H1 (cell line): ENCODE results near the gene OR10H1.

Experiments used
- ATF3 ChIP-seq: IDR thresholded peaks from 2 replicates; pipeline ENCODE4 v1.6.1; 2011; ENCODE audit warnings: low read depth, mild to moderate bottlenecking, low read length; ENCODE audit not compliant: insufficient read depth
- BCL11A ChIP-seq, 2 experiments: IDR thresholded peaks; one replicate each; pipeline ENCODE4 v1.6.1; 2011; ENCODE audit warnings: low read depth in 2 of 2, low read length in 2 of 2, mild to moderate bottlenecking in 2 of 2
- POLR2AphosphoS5 ChIP-seq: IDR thresholded peaks from 2 replicates; pipeline ENCODE4 v1.6.1; 2011; ENCODE audit warnings: low read depth, low read length
- RFX5 ChIP-seq: IDR thresholded peaks from 2 replicates; pipeline ENCODE4 v1.6.1; 2011; ENCODE audit warnings: low read depth, low read length, improper control_type of control experiment, borderline replicate concordance
- SRF ChIP-seq: IDR thresholded peaks from 2 replicates; pipeline ENCODE4 v1.6.1; 2011; ENCODE audit warnings: mild to moderate bottlenecking, low read depth, low read length, moderate library complexity
- TF ChIP-seq, protein P1 (sequence below), 3 experiments: IDR thresholded peaks; 1 replicate in 2 of 3; 2 replicates in 1 of 3; pipeline versions ENCODE4 v1.5.1 to v1.6.1; 2011; ENCODE audit warnings: low read length in 3 of 3, mild to moderate bottlenecking in 3 of 3, inconsistent platforms in 2 of 3, low read depth in 1 of 3, moderate library complexity in 1 of 3; ENCODE audit not compliant: insufficient read depth in 1 of 3; ENCODE audit errors: control extremely low read depth in 1 of 3

DNA sequence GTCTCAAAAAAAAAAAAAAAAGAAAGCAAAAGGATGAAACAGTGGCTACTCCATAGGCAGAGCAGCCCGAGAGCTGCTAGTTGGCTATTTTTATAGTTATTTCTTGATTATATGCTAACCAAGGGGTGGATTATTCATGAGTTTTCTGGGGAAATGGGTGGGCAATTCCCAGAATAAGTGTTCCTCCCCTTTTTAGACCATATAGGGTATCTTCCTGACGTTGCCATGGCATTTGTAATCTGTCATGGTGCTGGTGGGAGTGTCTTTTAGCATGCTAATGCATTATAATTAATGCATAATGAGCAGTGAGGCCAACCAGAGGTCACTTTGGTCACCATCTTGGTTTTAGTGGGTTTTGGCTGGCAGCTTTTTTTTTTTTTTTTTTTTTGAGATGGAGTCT lies 25.4 kb upstream of the OR10H1 start:
- TF ChIP-seq RFX5 (no peak), ATF3 (no peak), POLR2AphosphoS5 (no peak), SRF (no peak), BCL11A (IDR thresholded peaks at IDR 0.05; ENCODE audit: low read depth in 2 of 2, low read length in 2 of 2) (no peak)
- TF ChIP-seq, protein P1, sequence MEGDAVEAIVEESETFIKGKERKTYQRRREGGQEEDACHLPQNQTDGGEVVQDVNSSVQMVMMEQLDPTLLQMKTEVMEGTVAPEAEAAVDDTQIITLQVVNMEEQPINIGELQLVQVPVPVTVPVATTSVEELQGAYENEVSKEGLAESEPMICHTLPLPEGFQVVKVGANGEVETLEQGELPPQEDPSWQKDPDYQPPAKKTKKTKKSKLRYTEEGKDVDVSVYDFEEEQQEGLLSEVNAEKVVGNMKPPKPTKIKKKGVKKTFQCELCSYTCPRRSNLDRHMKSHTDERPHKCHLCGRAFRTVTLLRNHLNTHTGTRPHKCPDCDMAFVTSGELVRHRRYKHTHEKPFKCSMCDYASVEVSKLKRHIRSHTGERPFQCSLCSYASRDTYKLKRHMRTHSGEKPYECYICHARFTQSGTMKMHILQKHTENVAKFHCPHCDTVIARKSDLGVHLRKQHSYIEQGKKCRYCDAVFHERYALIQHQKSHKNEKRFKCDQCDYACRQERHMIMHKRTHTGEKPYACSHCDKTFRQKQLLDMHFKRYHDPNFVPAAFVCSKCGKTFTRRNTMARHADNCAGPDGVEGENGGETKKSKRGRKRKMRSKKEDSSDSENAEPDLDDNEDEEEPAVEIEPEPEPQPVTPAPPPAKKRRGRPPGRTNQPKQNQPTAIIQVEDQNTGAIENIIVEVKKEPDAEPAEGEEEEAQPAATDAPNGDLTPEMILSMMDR (IDR thresholded peaks at IDR 0.05; ENCODE audit: control extremely low read depth in 1 of 3, insufficient read depth in 1 of 3, low read depth in 1 of 3, low read length in 3 of 3), result no peak
